Measurements from ENCODE around the gene PROZ.

The PROZ gene

GRCh38 chr13:113120300-113121182 lies 37.9 kb upstream of the PROZ start:
- no peak for DNase-seq (ENCODE audit: low read depth in 2 of 2)

GRCh38 chr13:113121183-113121927 lies 37.1 kb upstream of the PROZ start:
- DNase-seq (ENCODE audit: low read depth in 2 of 2) = no peak

GRCh38 chr13:113121928-113122471 lies 36.4 kb upstream of the PROZ start:
- no peak for DNase-seq (ENCODE audit: low read depth in 2 of 2)

- DNase-seq (ENCODE audit: low read depth in 2 of 2) = no peak
Observed at GRCh38 chr13:113122550-113123225, 35.8 kb upstream of the PROZ start, which contains the start of gene F10. F10 (plus strand) TSS chr13:113122799; CDS start chr13:113122856, 57 bp downstream.

GRCh38 chr13:113123226-113124201 lies 34.9 kb upstream of the PROZ start:
- no peak for DNase-seq (ENCODE audit: low read depth in 2 of 2)

GRCh38 chr13:113124211-113124970 lies 34.1 kb upstream of the PROZ start:
- no peak for DNase-seq (ENCODE audit: low read depth in 2 of 2)

GRCh38 chr13:113125506-113126264 lies 32.8 kb upstream of the PROZ start:
- DNase-seq (ENCODE audit: low read depth in 2 of 2) = no peak

GRCh38 chr13:113126265-113127150 lies 31.9 kb upstream of the PROZ start:
- DNase-seq (ENCODE audit: low read depth in 2 of 2) = no peak

GRCh38 chr13:113129480-113129879 lies 29.0 kb upstream of the PROZ start:
- DNase-seq (ENCODE audit: low read depth in 2 of 2) = no peak

- peak in 1 of 2 donors; percentile 37 for DNase-seq (ENCODE audit: low read depth in 2 of 2)
Observed at GRCh38 chr13:113129921-113130750, 28.3 kb upstream of the PROZ start.

- no peak for DNase-seq (ENCODE audit: low read depth in 2 of 2)
Observed at GRCh38 chr13:113135281-113135760, 23.1 kb upstream of the PROZ start.

- DNase-seq (ENCODE audit: low read depth in 2 of 2) = no peak
Observed at GRCh38 chr13:113137691-113138298, 20.7 kb upstream of the PROZ start.

GRCh38 chr13:113138792-113139551 lies 19.5 kb upstream of the PROZ start:
- DNase-seq (ENCODE audit: low read depth in 2 of 2) = no peak

GRCh38 chr13:113139577-113139976 lies 18.9 kb upstream of the PROZ start:
- DNase-seq (ENCODE audit: low read depth in 2 of 2) = no peak

GRCh38 chr13:113140677-113141600 lies 17.5 kb upstream of the PROZ start:
- no peak for DNase-seq (ENCODE audit: low read depth in 2 of 2)
